GM12878 (cell line): ENCODE data around the gene ADAMTSL3. TPM values are rescaled to one million over a fixed set of nuclear protein-coding genes. Genes with fewer than 3 reads are reported as not detected.
A peak's percentile ranks its signal among the peaks of the same experiment; 100 is the strongest.

Experiments used
- ATAC-seq: fragments of 200-7000 bp; cut with Tn5 transposase; 3 replicates; pipeline ENCODE4 v1.9.1; 2020; ENCODE audit warnings: mild to moderate bottlenecking, moderate library complexity
- BruUV-seq: library from RNA; stranded (reverse); fragments of 400-500 nt; replicated peaks from 2 replicates; lab custom pipeline; 2021; lab: Mats Ljungman, UMichigan
- CTCF ChIA-PET: fragments of 300-600 bp; sonication (Branson Sonifier 250); formaldehyde crosslinking; extraction: SDS; loops from one replicate; lab custom pipeline; 2021; ENCODE audit warnings: inconsistent platforms; lab: Yijun Ruan, JAX
- POLR2A ChIA-PET: fragments of 350-600 bp; formaldehyde crosslinking; extraction: SDS; loops from one replicate; lab custom pipeline; 2021; ENCODE audit warnings: inconsistent platforms; lab: Charles Lee
- RAD21 ChIA-PET: fragments of 300-600 bp; sonication (Branson Sonifier 250); formaldehyde crosslinking; loops from one replicate; lab custom pipeline; 2023; ENCODE audit warnings: antibody characterized with exemption; ENCODE audit not compliant: unreplicated experiment; lab: Charles Lee
- SMC1A ChIA-PET: fragments of 300-600 bp; sonication (Branson Sonifier 250); formaldehyde crosslinking; loops from one replicate; lab custom pipeline; 2023; ENCODE audit not compliant: unreplicated experiment, uncharacterized antibody; lab: Charles Lee
- DNase-seq: peaks from one replicate; pipeline ENCODE4 v3.0.0-alpha.2; 2011; ENCODE audit warnings: low read depth, low spot score
- FAIRE-seq: peaks from 3 replicates; lab custom pipeline; 2011; peaks lifted over from hg19 to GRCh38; lab: Jason Lieb, UNC
- H2AFZ ChIP-seq: 2 replicates; pipeline ENCODE4 v1.6.0; 2011; ENCODE audit warnings: low read depth, low read length, control low read depth; ENCODE audit not compliant: control insufficient read depth
- H3K27ac ChIP-seq: 2 replicates; pipeline ENCODE4 v1.5.1; 2011; ENCODE audit warnings: control low read depth; ENCODE audit not compliant: control insufficient read depth, insufficient read depth
- H3K27me3 ChIP-seq, 2 experiments: replicated peaks in 1 of 2; 2 replicates each; pipeline versions ENCODE4 v1.6.0 to v1.6.1; 2011; ENCODE audit warnings: low read length in 1 of 2; ENCODE audit not compliant: control insufficient read depth in 2 of 2, insufficient read depth in 2 of 2
- H3K36me3 ChIP-seq, 2 experiments: 2 replicates each; pipeline ENCODE4 v1.5.1; 2011; ENCODE audit warnings: low read length in 1 of 2; ENCODE audit not compliant: control insufficient read depth in 2 of 2, insufficient read depth in 2 of 2
- H3K4me1 ChIP-seq: 2 replicates; pipeline ENCODE4 v1.6.1; 2011; ENCODE audit warnings: mild to moderate bottlenecking, low read length, moderate library complexity, mixed read lengths; ENCODE audit not compliant: control insufficient read depth, insufficient read depth
- H3K4me2 ChIP-seq: 2 replicates; pipeline ENCODE4 v1.6.0; 2011; ENCODE audit warnings: control low read depth; ENCODE audit not compliant: control insufficient read depth, insufficient read depth
- H3K4me3 ChIP-seq: fragments of 200-600 bp; sonication (generic); 2 replicates; pipeline ENCODE4 v1.5.1; 2016
- H3K79me2 ChIP-seq: 2 replicates; pipeline ENCODE4 v1.6.0; 2011; ENCODE audit warnings: low read length; ENCODE audit not compliant: control insufficient read depth, insufficient read depth
- H3K9ac ChIP-seq: 2 replicates; pipeline ENCODE4 v1.8.0; 2011; ENCODE audit warnings: low read length, control low read depth, mixed read lengths; ENCODE audit not compliant: control insufficient read depth, insufficient read depth
- H3K9me3 ChIP-seq: replicated peaks from 3 replicates; pipeline ENCODE4 v1.5.1; 2011; ENCODE audit warnings: mild to moderate bottlenecking, low read length; ENCODE audit not compliant: control insufficient read depth, insufficient read depth
- H4K20me1 ChIP-seq: 2 replicates; pipeline ENCODE4 v1.6.0; 2011; ENCODE audit not compliant: control insufficient read depth, insufficient read depth
- BACH1 ChIP-seq: fragments of 450-650 bp; IDR thresholded peaks from 2 replicates; pipeline ENCODE4 v1.6.1; 2017; ENCODE audit warnings: mild to moderate bottlenecking, borderline replicate concordance
- CHD1 ChIP-seq: IDR thresholded peaks from 2 replicates; pipeline ENCODE4 v1.6.1; 2012; ENCODE audit warnings: low read depth, low read length, improper control_type of control experiment
- IRF4 ChIP-seq: IDR thresholded peaks from 2 replicates; pipeline ENCODE4 v1.6.1; 2011; ENCODE audit warnings: low read depth, low read length
- NBN ChIP-seq: fragments of 450-650 bp; IDR thresholded peaks from 2 replicates; pipeline ENCODE4 v1.6.1; 2016
- NFXL1 ChIP-seq: fragments of 450-650 bp; IDR thresholded peaks from 2 replicates; pipeline ENCODE4 v1.6.1; 2017; ENCODE audit warnings: antibody characterized with exemption, mild to moderate bottlenecking, borderline replicate concordance
- PAX5 ChIP-seq: IDR thresholded peaks from 2 replicates; pipeline ENCODE4 v1.6.1; 2011; ENCODE audit warnings: low read depth, low read length, borderline replicate concordance
- PAX8 ChIP-seq: fragments of 450-650 bp; IDR thresholded peaks from 2 replicates; pipeline ENCODE4 v1.6.1; 2017; ENCODE audit warnings: mild to moderate bottlenecking, moderate library complexity
- RB1 ChIP-seq: fragments of 450-650 bp; formaldehyde crosslinking; IDR thresholded peaks from 2 replicates; pipeline ENCODE4 v1.6.1; 2017; ENCODE audit warnings: mild to moderate bottlenecking, borderline replicate concordance
- REST ChIP-seq: IDR thresholded peaks from 2 replicates; pipeline ENCODE4 v1.6.1; 2012; ENCODE audit warnings: mild to moderate bottlenecking, low read depth, low read length
- SIX5 ChIP-seq: IDR thresholded peaks from 2 replicates; pipeline ENCODE4 v1.6.1; 2011; ENCODE audit warnings: mild to moderate bottlenecking, low read depth, low read length, moderate library complexity; ENCODE audit not compliant: severe bottlenecking
- TCF12 ChIP-seq: IDR thresholded peaks from 2 replicates; pipeline ENCODE4 v1.6.1; 2011; ENCODE audit warnings: low read depth, mild to moderate bottlenecking, low read length
- TCF7 ChIP-seq: IDR thresholded peaks from 2 replicates; pipeline ENCODE4 v1.6.1; 2014; ENCODE audit warnings: antibody characterized with exemption, borderline replicate concordance
- ZNF207 ChIP-seq: fragments of 450-650 bp; IDR thresholded peaks from 2 replicates; pipeline ENCODE4 v1.6.1; 2014; ENCODE audit warnings: antibody characterized with exemption, mild to moderate bottlenecking, borderline replicate concordance
- in situ Hi-C: fragments of 300-500 bp; cut with MboI; formaldehyde crosslinking; loops from 9 replicates; pipeline ENCODE4 v1.14.3; 2018; ENCODE audit warnings: mixed read lengths
- intact Hi-C: fragments of 100-400 bp; cut with micrococcal nuclease; formaldehyde crosslinking; loops from one replicate; pipeline ENCODE4 v1.14.2; 2022; ENCODE audit not compliant: unreplicated experiment
- polyA plus RNA-seq, 11 experiments: library from polyadenylated mRNA; depleted of rRNA in 4 of 11; unstranded in 6 of 11; stranded (reverse) in 5 of 11; fragments of >200 nt; fragmentation: Nextera tagmentation in 4 of 11; fragmentation: Illumina TruSeq in 1 of 11; extraction: Ambion mirVana in 4 of 11; extraction: Trizol in 1 of 11; gene quantifications; 1 replicate in 1 of 11; 2 replicates in 10 of 11; pipeline versions ENCODE4 v1.2.1 to v1.2.3, GENCODE V29; 2011 to 2016; ENCODE audit warnings: inconsistent platforms in 2 of 11, missing spikeins in 2 of 11, low read depth in 1 of 11
- total RNA-seq, 4 experiments: library from RNA; depleted of rRNA in 3 of 4; stranded (reverse); fragments of >200 nt in 3 of 4; fragmentation: Illumina TruSeq in 1 of 4; extraction: Trizol in 1 of 4; gene quantifications; 2 replicates each; pipeline versions ENCODE4 v1.2.1 to v1.2.3, GENCODE V29; 2013 to 2021
- TF ChIP-seq, protein P1 (sequence below): fragments of 150-350 bp; IDR thresholded peaks from 2 replicates; pipeline ENCODE4 v1.6.1; 2014; ENCODE audit warnings: mild to moderate bottlenecking, low read depth, low read length
- TF ChIP-seq, protein P2 (sequence below): fragments of 450-650 bp; formaldehyde crosslinking; IDR thresholded peaks from 2 replicates; pipeline ENCODE4 v1.4.0; 2022; ENCODE audit warnings: mild to moderate bottlenecking, moderate library complexity
- TF ChIP-seq, protein P3 (sequence below): IDR thresholded peaks from 2 replicates; pipeline ENCODE4 v1.6.1; 2012; ENCODE audit warnings: low read depth, low read length, improper control_type of control experiment

Gene ADAMTSL3
- total and polyA plus RNA-seq, 10 of the 15 experiments (the other 5 are each of a cell fraction or from before 2014, with no cell fraction given): 0.01 to 0.28 (median 0.13) TPM

- POLR2A ChIA-PET: interaction anchor here (1.5 kb wide), 2 partner anchors 10 to 52 kb away, joined by 3 to 5 read pairs; no protein-coding TSS in a partner anchor
- Histone ChIP-seq H3K9me3 (peaks cover 11% of the 10 kb centered on the region), H3K4me3 (no peak overlapping the region; the same call in 1 of the 2 replicates), H3K9ac (peak overlapping the region; percentile 31), H4K20me1 (no peaks in the 10 kb centered on the region), H3K27ac (peak overlapping the region; percentile 99), H3K4me2 (peak overlapping the region; percentile 85), H3K27me3 (no peaks in the 10 kb centered on the region), H2AFZ (peak overlapping the region; percentile 51), H3K36me3 (no peaks in the 10 kb centered on the region), H3K79me2 (no peaks in the 10 kb centered on the region), H3K4me1 (peaks cover 36% of the 10 kb centered on the region)
- RAD21 ChIA-PET: interaction anchor here (0.9 to 2.2 kb wide), 3 partner anchors 10 to 53 kb away, joined by 3 to 7 read pairs (median 3); no protein-coding TSS in a partner anchor
- no peak for DNase-seq
- in situ Hi-C loops: no loop called here
- ATAC-seq: no peak
- BruUV-seq: no TSS peak
- intact Hi-C loops: no loop called here
- SMC1A ChIA-PET: interaction anchor here (0.6 to 4.6 kb wide), 13 partner anchors 9 to 47 kb away, joined by 3 to 18 read pairs (median 4); no protein-coding TSS in a partner anchor
- CTCF ChIA-PET: interaction anchor here (0.9 to 1.5 kb wide), 5 partner anchors 12 to 63 kb away, joined by 3 to 4 read pairs (median 4); no protein-coding TSS in a partner anchor
- no peak for FAIRE-seq
- TF ChIP-seq ZNF207: no peak
- no peak for TF ChIP-seq TCF12
- TF ChIP-seq PAX5: no peak
- no peak for TF ChIP-seq CHD1
- TF ChIP-seq, protein P1, sequence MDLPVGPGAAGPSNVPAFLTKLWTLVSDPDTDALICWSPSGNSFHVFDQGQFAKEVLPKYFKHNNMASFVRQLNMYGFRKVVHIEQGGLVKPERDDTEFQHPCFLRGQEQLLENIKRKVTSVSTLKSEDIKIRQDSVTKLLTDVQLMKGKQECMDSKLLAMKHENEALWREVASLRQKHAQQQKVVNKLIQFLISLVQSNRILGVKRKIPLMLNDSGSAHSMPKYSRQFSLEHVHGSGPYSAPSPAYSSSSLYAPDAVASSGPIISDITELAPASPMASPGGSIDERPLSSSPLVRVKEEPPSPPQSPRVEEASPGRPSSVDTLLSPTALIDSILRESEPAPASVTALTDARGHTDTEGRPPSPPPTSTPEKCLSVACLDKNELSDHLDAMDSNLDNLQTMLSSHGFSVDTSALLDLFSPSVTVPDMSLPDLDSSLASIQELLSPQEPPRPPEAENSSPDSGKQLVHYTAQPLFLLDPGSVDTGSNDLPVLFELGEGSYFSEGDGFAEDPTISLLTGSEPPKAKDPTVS: no peak
- TF ChIP-seq, protein P2, sequence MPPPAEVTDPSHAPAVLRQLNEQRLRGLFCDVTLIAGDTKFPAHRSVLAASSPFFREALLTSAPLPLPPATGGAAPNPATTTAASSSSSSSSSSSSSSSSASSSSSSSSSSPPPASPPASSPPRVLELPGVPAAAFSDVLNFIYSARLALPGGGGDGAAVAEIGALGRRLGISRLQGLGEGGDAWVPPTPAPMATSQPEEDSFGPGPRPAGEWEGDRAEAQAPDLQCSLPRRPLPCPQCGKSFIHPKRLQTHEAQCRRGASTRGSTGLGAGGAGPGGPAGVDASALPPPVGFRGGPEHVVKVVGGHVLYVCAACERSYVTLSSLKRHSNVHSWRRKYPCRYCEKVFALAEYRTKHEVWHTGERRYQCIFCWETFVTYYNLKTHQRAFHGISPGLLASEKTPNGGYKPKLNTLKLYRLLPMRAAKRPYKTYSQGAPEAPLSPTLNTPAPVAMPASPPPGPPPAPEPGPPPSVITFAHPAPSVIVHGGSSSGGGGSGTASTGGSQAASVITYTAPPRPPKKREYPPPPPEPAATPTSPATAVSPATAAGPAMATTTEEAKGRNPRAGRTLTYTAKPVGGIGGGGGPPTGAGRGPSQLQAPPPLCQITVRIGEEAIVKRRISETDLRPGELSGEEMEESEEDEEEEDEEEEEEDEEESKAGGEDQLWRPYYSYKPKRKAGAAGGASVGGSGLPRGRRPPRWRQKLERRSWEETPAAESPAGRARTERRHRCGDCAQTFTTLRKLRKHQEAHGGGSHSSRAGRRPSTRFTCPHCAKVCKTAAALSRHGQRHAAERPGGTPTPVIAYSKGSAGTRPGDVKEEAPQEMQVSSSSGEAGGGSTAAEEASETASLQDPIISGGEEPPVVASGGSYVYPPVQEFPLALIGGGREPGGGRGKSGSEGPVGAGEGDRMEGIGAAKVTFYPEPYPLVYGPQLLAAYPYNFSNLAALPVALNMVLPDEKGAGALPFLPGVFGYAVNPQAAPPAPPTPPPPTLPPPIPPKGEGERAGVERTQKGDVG (CRISPR knock-in tag): no peak
- no peak for TF ChIP-seq IRF4
- no peak for TF ChIP-seq TCF7
- no peak for TF ChIP-seq REST
- no peak for TF ChIP-seq RB1
- TF ChIP-seq, protein P3, sequence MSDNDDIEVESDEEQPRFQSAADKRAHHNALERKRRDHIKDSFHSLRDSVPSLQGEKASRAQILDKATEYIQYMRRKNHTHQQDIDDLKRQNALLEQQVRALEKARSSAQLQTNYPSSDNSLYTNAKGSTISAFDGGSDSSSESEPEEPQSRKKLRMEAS: no peak
- no peak for TF ChIP-seq NFXL1
- TF ChIP-seq SIX5: no peak
- TF ChIP-seq BACH1: no peak
- TF ChIP-seq NBN: no peak
- TF ChIP-seq PAX8: no peak
These were observed 276.7 kb downstream of the ADAMTSL3 start for GRCh38 chr15:83930392-83931212.
